K562 (cell line): Measurements from ENCODE around the gene MYO1B. TPM values are rescaled to one million over a fixed set of nuclear protein-coding genes. Genes with fewer than 3 reads are reported as not detected.
A peak's percentile ranks its signal among the peaks of the same experiment; 100 is the strongest.

Source experiments
- ATAC-seq: fragments of 200-7000 bp; cut with Tn5 transposase; 3 replicates; pipeline ENCODE4 v1.9.1; 2020; ENCODE audit warnings: moderate library complexity
- BruUV-seq: library from RNA; stranded (reverse); fragments of 400-500 nt; replicated peaks from 2 replicates; lab custom pipeline; 2021; lab: Mats Ljungman, UMichigan
- CTCF ChIA-PET: fragments of 300-600 bp; formaldehyde crosslinking; extraction: SDS; loops from one replicate; lab custom pipeline; 2021; ENCODE audit warnings: low intra/inter-chr PET ratio; lab: Yijun Ruan, JAX
- POLR2A ChIA-PET: fragments of 300-600, 350-650 bp; sonication (Branson Sonifier 250); formaldehyde crosslinking; extraction: SDS; loops from one replicate; lab custom pipeline; 2021; ENCODE audit warnings: antibody characterized with exemption, inconsistent platforms; lab: Yijun Ruan, JAX
- DNase-seq, 4 experiments: peaks; one replicate each; pipeline versions ENCODE4 v3.0.0 to v3.0.0-alpha.2; 2011 to 2018; ENCODE audit warnings: low spot score in 3 of 4, mixed read lengths in 3 of 4; ENCODE audit errors: extremely low read depth in 1 of 4
- FAIRE-seq: peaks from 2 replicates; lab custom pipeline; 2011; peaks lifted over from hg19 to GRCh38; lab: Jason Lieb, UNC
- H2AFZ ChIP-seq: 2 replicates; pipeline ENCODE4 v1.6.0; 2011; ENCODE audit warnings: low read depth, low read length, control low read depth, inconsistent platforms
- H3K27ac ChIP-seq: fragments of 200-600 bp; 3 replicates; pipeline ENCODE4 v1.8.0; 2011; ENCODE audit warnings: low read depth, mild to moderate bottlenecking, control low read depth, inconsistent platforms, low read length, moderate library complexity, mixed read lengths; ENCODE audit errors: extremely low read depth
- H3K27me3 ChIP-seq, 2 experiments: fragments of 300-600 bp in 1 of 2; 2 replicates in 1 of 2; 3 replicates in 1 of 2; pipeline versions ENCODE4 v1.6.0 to v1.8.0; 2011; ENCODE audit warnings: inconsistent platforms in 2 of 2, low read length in 2 of 2, mild to moderate bottlenecking in 1 of 2, mixed read lengths in 1 of 2, moderate library complexity in 1 of 2; ENCODE audit not compliant: control insufficient read depth in 2 of 2, insufficient read depth in 2 of 2
- H3K36me3 ChIP-seq: fragments of 300-600 bp; 3 replicates; pipeline ENCODE4 v1.8.0; 2011; ENCODE audit warnings: mild to moderate bottlenecking, low read length, inconsistent platforms; ENCODE audit not compliant: control insufficient read depth, insufficient read depth
- H3K4me1 ChIP-seq, 2 experiments: fragments of 200-600 bp in 1 of 2; replicated peaks in 1 of 2; 2 replicates in 1 of 2; 3 replicates in 1 of 2; pipeline versions ENCODE4 v1.5.1 to v1.8.0; 2011; ENCODE audit warnings: inconsistent platforms in 2 of 2, low read length in 2 of 2, mild to moderate bottlenecking in 1 of 2, mixed read lengths in 1 of 2, moderate library complexity in 1 of 2; ENCODE audit not compliant: control insufficient read depth in 2 of 2, insufficient read depth in 2 of 2
- H3K4me2 ChIP-seq: 2 replicates; pipeline ENCODE4 v1.6.1; 2011; ENCODE audit warnings: low read length, control low read depth, inconsistent platforms, mixed read lengths; ENCODE audit not compliant: insufficient read depth
- H3K4me3 ChIP-seq: fragments of 200-600 bp; sonication (generic), shearing (Covaris generic); 2 replicates; pipeline ENCODE4 v1.5.1; 2016; ENCODE audit warnings: control low read depth, inconsistent platforms
- H3K79me2 ChIP-seq: fragments of 200-600 bp; 3 replicates; pipeline ENCODE4 v1.8.0; 2011; ENCODE audit warnings: low read length, inconsistent platforms; ENCODE audit not compliant: control insufficient read depth, insufficient read depth
- H3K9ac ChIP-seq, 2 experiments: 2 replicates each; pipeline versions ENCODE4 v1.6.0 to v1.6.1; 2011; ENCODE audit warnings: low read depth in 2 of 2, low read length in 2 of 2, control low read depth in 1 of 2, inconsistent platforms in 1 of 2, mild to moderate bottlenecking in 1 of 2, mixed read lengths in 1 of 2; ENCODE audit not compliant: insufficient read depth in 1 of 2
- H3K9me1 ChIP-seq: one replicate; pipeline ENCODE4 v1.6.0; 2011; ENCODE audit warnings: inconsistent platforms, mild to moderate bottlenecking, low read length, moderate library complexity; ENCODE audit not compliant: control insufficient read depth, insufficient read depth
- H3K9me3 ChIP-seq: replicated peaks from 2 replicates; pipeline ENCODE4 v1.5.1; 2011; ENCODE audit warnings: low read depth, low read length, inconsistent platforms; ENCODE audit not compliant: control insufficient read depth, insufficient read depth
- H4K20me1 ChIP-seq: replicated peaks from 2 replicates; pipeline ENCODE4 v1.6.1; 2011; ENCODE audit warnings: low read length, inconsistent platforms, mixed read lengths; ENCODE audit not compliant: control insufficient read depth, insufficient read depth
- ADNP ChIP-seq: fragments of 200-800 bp; sonication (Bioruptor generic); IDR thresholded peaks from 2 replicates; pipeline ENCODE4 v1.6.1; 2016; ENCODE audit warnings: missing genetic modification characterization, missing compliant biosample characterization
- C11orf30 ChIP-seq: fragments of 450-650 bp; IDR thresholded peaks from 2 replicates; pipeline ENCODE4 v1.6.1; 2016; ENCODE audit warnings: low read depth, mild to moderate bottlenecking
- HLTF ChIP-seq: fragments of 450-650 bp; IDR thresholded peaks from 2 replicates; pipeline ENCODE4 v1.6.1; 2016
- NELFE ChIP-seq: IDR thresholded peaks from 2 replicates; pipeline ENCODE4 v1.6.1; 2011; ENCODE audit warnings: mild to moderate bottlenecking; ENCODE audit not compliant: insufficient read depth, insufficient read length
- SMAD3 ChIP-seq: fragments of 450-650 bp; formaldehyde crosslinking; conservative IDR thresholded peaks from 2 replicates; pipeline ENCODE4 v1.4.0; 2020; ENCODE audit warnings: mild to moderate bottlenecking
- ZNF316 ChIP-seq: fragments of 450-650 bp; IDR thresholded peaks from 2 replicates; pipeline ENCODE4 v1.6.1; 2016
- ZNF707 ChIP-seq: fragments of 250-450 bp; sonication (Bioruptor Pico); conservative IDR thresholded peaks from 2 replicates; pipeline ENCODE4 v1.8.0; 2022; ENCODE audit warnings: inconsistent platforms, mild to moderate bottlenecking, moderate library complexity
- WGBS: fragments of 100-300 bp; shearing (Covaris generic); methylation state at CpG from one replicate; pipeline ENCODE4 v1.1.6; 2016; ENCODE audit warnings: low coverage, mixed read lengths; ENCODE audit not compliant: insufficient coverage; ENCODE audit errors: missing lambda C conversion rate; 5-methylcytosine and 5-hydroxymethylcytosine counted together
- in situ Hi-C: fragments of 300-500 bp; cut with MboI; formaldehyde crosslinking; loops from 4 replicates; pipeline ENCODE4 v1.15.0; 2018; ENCODE audit warnings: inconsistent platforms, mixed read lengths
- intact Hi-C: fragments of 100-400 bp; cut with micrococcal nuclease; formaldehyde crosslinking; loops from 2 replicates; pipeline ENCODE4 v1.14.2; 2022
- polyA plus RNA-seq, 8 experiments: library from polyadenylated mRNA; depleted of rRNA in 4 of 8; stranded (reverse) in 5 of 8; unstranded in 3 of 8; fragments of >200 nt; fragmentation: Nextera tagmentation in 2 of 8; fragmentation: Illumina TruSeq in 1 of 8; extraction: Ambion mirVana in 2 of 8; extraction: Trizol in 1 of 8; gene quantifications; 2 replicates each; pipeline versions ENCODE4 v1.2.1 to v1.2.3, GENCODE V29; 2011 to 2014; ENCODE audit warnings: inconsistent platforms in 1 of 8, missing spikeins in 1 of 8
- total RNA-seq, 7 experiments: library from RNA; depleted of rRNA in 6 of 7; stranded (reverse); fragments of >200 nt in 6 of 7; fragmentation: Illumina TruSeq in 2 of 7; extraction: Trizol in 2 of 7; gene quantifications; 2 replicates each; pipeline versions ENCODE4 v1.2.1 to v1.2.3, GENCODE V29; 2011 to 2021; ENCODE audit warnings: low replicate concordance in 1 of 7
- TF ChIP-seq, protein P1 (sequence below): fragments of 450-650 bp; conservative IDR thresholded peaks from 2 replicates; pipeline ENCODE4 v1.6.1; 2016; ENCODE audit warnings: missing genetic modification characterization, low read depth, mild to moderate bottlenecking, control low read depth, missing compliant biosample characterization
- TF ChIP-seq, protein P2 (sequence below): sonication (generic); formaldehyde crosslinking; IDR thresholded peaks from 2 replicates; pipeline ENCODE4 v1.8.0; 2022; ENCODE audit warnings: missing genetic modification reagents, mild to moderate bottlenecking, borderline replicate concordance

The MYO1B gene
- total and polyA plus RNA-seq, 9 of the 15 experiments (the other 6 are each of a cell fraction or from before 2014, with no cell fraction given): 0.04 to 0.33 (median 0.20) TPM; not detected in 5

DNA sequence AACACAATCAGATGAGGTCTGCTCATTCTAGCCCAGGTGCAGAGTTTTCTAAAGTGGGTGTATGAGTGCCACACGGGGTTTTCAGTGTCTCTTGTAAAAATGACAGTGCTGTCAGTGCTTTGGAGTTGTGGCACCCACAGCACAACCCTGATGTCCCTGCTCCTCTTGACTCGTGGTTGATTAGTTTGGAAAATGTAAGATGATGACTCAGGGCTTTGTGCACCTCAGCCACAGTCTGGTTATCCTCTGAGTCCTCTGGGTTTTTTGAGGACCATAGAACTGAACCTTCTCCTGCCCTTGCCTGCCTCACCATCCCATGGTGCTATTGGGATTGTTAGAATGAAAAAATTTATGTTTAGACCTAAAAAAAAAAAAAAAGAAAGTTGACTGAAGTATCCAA lies 105.6 kb downstream of the MYO1B start:
- no peaks in the 10 kb centered on the region for H3K4me1 ChIP-seq
- H3K27ac ChIP-seq: no peak overlapping the region
- H4K20me1 ChIP-seq: no peaks in the 10 kb centered on the region
- no peaks in the 10 kb centered on the region for H3K79me2 ChIP-seq
- no peak overlapping the region for H3K9ac ChIP-seq
- DNase-seq (no peak), FAIRE-seq (no peak), ATAC-seq (no peak)
- H3K36me3 ChIP-seq: no peaks in the 10 kb centered on the region
- no peaks in the 10 kb centered on the region for H3K27me3 ChIP-seq
- in situ Hi-C loops (no loop called here), intact Hi-C loops (no loop called here)
- no peak overlapping the region for H3K4me2 ChIP-seq
- ChIA-PET CTCF (no interaction called here), POLR2A (no interaction called here)
- H3K9me3 ChIP-seq: no peaks in the 10 kb centered on the region
- H2AFZ ChIP-seq: no peak overlapping the region
- H3K9me1 ChIP-seq: no peaks in the 10 kb centered on the region
- no TSS peak for BruUV-seq
- no peak overlapping the region for H3K4me3 ChIP-seq
- 0% methylated on average over 2 of the region's 2 CpGs for WGBS
- no peak for TF ChIP-seq ZNF707 (CRISPR knock-in tag)
- TF ChIP-seq ZNF316: peak; percentile 37; the same call in 1 of the 2 replicates
- 0 out of 2 replicates have a peak, but pooled peaks have one; percentile 21 for TF ChIP-seq C11orf30
- no peak for TF ChIP-seq HLTF

GRCh38 chr2:191351298-191351697 lies 106.1 kb downstream of the MYO1B start:
- ATAC-seq (no peak), DNase-seq (no peak), FAIRE-seq (no peak)
- Histone ChIP-seq H2AFZ (no peak overlapping the region), H3K36me3 (no peaks in the 10 kb centered on the region), H3K4me3 (no peak overlapping the region), H3K79me2 (no peaks in the 10 kb centered on the region), H3K9ac (no peak overlapping the region), H4K20me1 (no peaks in the 10 kb centered on the region), H3K9me3 (no peaks in the 10 kb centered on the region), H3K4me1 (no peaks in the 10 kb centered on the region), H3K27me3 (no peaks in the 10 kb centered on the region), H3K27ac (no peak overlapping the region), H3K9me1 (no peaks in the 10 kb centered on the region), H3K4me2 (no peak overlapping the region)
- ChIA-PET POLR2A (no interaction called here), CTCF (no interaction called here)
- intact Hi-C loops (no loop called here), in situ Hi-C loops (no loop called here)
- 0% methylated on average over 3 of the region's 3 CpGs for WGBS
- no TSS peak for BruUV-seq
- TF ChIP-seq, protein P1, sequence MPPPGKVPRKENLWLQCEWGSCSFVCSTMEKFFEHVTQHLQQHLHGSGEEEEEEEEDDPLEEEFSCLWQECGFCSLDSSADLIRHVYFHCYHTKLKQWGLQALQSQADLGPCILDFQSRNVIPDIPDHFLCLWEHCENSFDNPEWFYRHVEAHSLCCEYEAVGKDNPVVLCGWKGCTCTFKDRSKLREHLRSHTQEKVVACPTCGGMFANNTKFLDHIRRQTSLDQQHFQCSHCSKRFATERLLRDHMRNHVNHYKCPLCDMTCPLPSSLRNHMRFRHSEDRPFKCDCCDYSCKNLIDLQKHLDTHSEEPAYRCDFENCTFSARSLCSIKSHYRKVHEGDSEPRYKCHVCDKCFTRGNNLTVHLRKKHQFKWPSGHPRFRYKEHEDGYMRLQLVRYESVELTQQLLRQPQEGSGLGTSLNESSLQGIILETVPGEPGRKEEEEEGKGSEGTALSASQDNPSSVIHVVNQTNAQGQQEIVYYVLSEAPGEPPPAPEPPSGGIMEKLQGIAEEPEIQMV (tag): no peak
- TF ChIP-seq, protein P2, sequence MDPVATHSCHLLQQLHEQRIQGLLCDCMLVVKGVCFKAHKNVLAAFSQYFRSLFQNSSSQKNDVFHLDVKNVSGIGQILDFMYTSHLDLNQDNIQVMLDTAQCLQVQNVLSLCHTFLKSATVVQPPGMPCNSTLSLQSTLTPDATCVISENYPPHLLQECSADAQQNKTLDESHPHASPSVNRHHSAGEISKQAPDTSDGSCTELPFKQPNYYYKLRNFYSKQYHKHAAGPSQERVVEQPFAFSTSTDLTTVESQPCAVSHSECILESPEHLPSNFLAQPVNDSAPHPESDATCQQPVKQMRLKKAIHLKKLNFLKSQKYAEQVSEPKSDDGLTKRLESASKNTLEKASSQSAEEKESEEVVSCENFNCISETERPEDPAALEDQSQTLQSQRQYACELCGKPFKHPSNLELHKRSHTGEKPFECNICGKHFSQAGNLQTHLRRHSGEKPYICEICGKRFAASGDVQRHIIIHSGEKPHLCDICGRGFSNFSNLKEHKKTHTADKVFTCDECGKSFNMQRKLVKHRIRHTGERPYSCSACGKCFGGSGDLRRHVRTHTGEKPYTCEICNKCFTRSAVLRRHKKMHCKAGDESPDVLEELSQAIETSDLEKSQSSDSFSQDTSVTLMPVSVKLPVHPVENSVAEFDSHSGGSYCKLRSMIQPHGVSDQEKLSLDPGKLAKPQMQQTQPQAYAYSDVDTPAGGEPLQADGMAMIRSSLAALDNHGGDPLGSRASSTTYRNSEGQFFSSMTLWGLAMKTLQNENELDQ (CRISPR knock-in tag): no peak
- no peak for TF ChIP-seq ADNP
- no peak for TF ChIP-seq SMAD3 (CRISPR knock-in tag)
- TF ChIP-seq NELFE: no peak
